HG03565 (cell line): ENCODE data around the gene CX3CL1.
A peak's percentile ranks its signal among the peaks of the same experiment; 100 is the strongest.
"Not testable (repeated sequence)": the region's sequence is repeated elsewhere in the genome, so short reads cannot be mapped to it uniquely, and the experiment has no call there.

Source experiments
- ATAC-seq: cut with Tn5 transposase; IDR thresholded peaks from one replicate; pipeline ENCODE4 v1.9.1; 2021; ENCODE audit warnings: mild to moderate bottlenecking, moderate library complexity; ENCODE audit not compliant: unreplicated experiment

Gene CX3CL1

GRCh38 chr16:57356547-57356946, 15.7 kb upstream of the CX3CL1 start:
- no peak for ATAC-seq

GRCh38 chr16:57357330-57358085, 14.8 kb upstream of the CX3CL1 start:
- ATAC-seq, result no peak

GRCh38 chr16:57358086-57358420, 14.2 kb upstream of the CX3CL1 start:
- no peak for ATAC-seq

- peak; percentile 56 for ATAC-seq
These were observed 13.7 kb upstream of the CX3CL1 start, which contains the start of gene CCL22 for GRCh38 chr16:57358527-57359095. Gene CCL22 (plus strand): TSS chr16:57358783. CDS start chr16:57358817, 34 bp downstream.

- no peak for ATAC-seq
These were observed 11.9 kb upstream of the CX3CL1 start for GRCh38 chr16:57360321-57360935.

- no peak for ATAC-seq
These were observed 10.9 kb upstream of the CX3CL1 start for GRCh38 chr16:57361404-57361803.

GRCh38 chr16:57364143-57364542, 8.1 kb upstream of the CX3CL1 start:
- no peak for ATAC-seq

- no peak for ATAC-seq
These were observed 5.7 kb upstream of the CX3CL1 start for GRCh38 chr16:57366544-57367040.

GRCh38 chr16:57367116-57367752, 5.1 kb upstream of the CX3CL1 start:
- ATAC-seq, result no peak

- no peak for ATAC-seq
These were observed 557 bp upstream of the CX3CL1 start for GRCh38 chr16:57371494-57372371.

- no peak for ATAC-seq
These were observed 1.0 kb downstream of the CX3CL1 start for GRCh38 chr16:57373117-57373947.

- no peak for ATAC-seq
These were observed 1.8 kb downstream of the CX3CL1 start for GRCh38 chr16:57374067-57374534.

- not testable (repeated sequence) for ATAC-seq
These were observed 2.7 kb downstream of the CX3CL1 start for GRCh38 chr16:57374925-57375465.

- ATAC-seq, result no peak
These were observed 4.1 kb downstream of the CX3CL1 start for GRCh38 chr16:57376313-57376818.

- ATAC-seq, result peak; percentile 74
These were observed 5.0 kb downstream of the CX3CL1 start for GRCh38 chr16:57377080-57377841.

GRCh38 chr16:57379579-57379978, 7.3 kb downstream of the CX3CL1 start:
- no peak for ATAC-seq

- ATAC-seq, result no peak
These were observed 8.6 kb downstream of the CX3CL1 start for GRCh38 chr16:57380671-57381462.
